Measurements from ENCODE around the gene FUCA2.
A peak's percentile ranks its signal among the peaks of the same experiment; 100 is the strongest.

FUCA2 gene, protein sequence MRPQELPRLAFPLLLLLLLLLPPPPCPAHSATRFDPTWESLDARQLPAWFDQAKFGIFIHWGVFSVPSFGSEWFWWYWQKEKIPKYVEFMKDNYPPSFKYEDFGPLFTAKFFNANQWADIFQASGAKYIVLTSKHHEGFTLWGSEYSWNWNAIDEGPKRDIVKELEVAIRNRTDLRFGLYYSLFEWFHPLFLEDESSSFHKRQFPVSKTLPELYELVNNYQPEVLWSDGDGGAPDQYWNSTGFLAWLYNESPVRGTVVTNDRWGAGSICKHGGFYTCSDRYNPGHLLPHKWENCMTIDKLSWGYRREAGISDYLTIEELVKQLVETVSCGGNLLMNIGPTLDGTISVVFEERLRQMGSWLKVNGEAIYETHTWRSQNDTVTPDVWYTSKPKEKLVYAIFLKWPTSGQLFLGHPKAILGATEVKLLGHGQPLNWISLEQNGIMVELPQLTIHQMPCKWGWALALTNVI

DNA sequence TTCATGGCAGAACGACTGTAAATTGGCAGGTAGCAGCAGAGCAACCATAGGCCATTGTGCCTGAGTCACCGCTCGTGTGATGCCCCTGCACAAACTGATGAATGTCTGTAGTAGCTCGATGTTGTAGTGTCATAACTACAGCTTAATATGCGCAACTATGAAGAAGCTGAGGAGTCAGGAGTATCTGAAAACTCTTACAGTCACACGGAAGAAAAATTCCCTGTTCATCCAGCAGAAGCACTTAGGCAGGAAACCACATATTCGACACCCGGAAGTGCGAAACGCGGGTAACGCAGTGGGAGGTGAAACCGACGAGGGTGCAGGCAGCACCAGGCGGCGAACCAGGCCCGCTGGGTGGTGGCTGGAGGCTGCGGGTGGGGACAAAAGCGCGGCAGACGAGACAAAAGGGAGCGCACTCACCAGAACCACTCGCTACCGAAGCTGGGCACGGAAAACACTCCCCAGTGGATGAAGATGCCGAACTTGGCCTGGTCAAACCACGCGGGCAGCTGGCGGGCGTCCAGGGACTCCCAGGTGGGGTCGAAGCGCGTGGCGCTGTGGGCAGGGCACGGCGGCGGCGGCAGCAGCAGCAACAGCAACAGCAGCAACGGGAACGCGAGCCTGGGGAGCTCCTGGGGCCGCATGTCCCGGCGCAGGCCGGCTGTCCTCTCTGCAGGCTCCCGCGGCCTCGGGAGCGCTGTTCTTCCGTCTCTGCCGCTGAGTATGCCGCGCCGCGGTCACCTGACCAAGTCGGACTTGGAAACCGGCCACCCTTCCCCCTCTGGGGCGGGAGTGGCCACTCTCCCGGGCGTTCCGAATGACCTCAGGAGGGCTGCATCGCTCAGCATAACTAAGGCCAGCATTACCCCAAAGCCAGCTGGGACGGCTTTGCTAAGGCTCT, at the start of gene FUCA2:
FUCA2 (minus strand) TSS at position 730 of the 901 bp plus-strand sequence; CDS start at position 644, 86 bp downstream.
- Histone ChIP-seq H3K9ac (peak within 1 kb of the TSS; percentile 47), H3K27me3 (ENCODE audit: control insufficient read depth, insufficient read depth, low read length) (no peaks in the 10 kb centered on the region)
- TF ChIP-seq, protein P1, sequence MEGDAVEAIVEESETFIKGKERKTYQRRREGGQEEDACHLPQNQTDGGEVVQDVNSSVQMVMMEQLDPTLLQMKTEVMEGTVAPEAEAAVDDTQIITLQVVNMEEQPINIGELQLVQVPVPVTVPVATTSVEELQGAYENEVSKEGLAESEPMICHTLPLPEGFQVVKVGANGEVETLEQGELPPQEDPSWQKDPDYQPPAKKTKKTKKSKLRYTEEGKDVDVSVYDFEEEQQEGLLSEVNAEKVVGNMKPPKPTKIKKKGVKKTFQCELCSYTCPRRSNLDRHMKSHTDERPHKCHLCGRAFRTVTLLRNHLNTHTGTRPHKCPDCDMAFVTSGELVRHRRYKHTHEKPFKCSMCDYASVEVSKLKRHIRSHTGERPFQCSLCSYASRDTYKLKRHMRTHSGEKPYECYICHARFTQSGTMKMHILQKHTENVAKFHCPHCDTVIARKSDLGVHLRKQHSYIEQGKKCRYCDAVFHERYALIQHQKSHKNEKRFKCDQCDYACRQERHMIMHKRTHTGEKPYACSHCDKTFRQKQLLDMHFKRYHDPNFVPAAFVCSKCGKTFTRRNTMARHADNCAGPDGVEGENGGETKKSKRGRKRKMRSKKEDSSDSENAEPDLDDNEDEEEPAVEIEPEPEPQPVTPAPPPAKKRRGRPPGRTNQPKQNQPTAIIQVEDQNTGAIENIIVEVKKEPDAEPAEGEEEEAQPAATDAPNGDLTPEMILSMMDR (IDR thresholded peaks at IDR 0.05), result peak; percentile 16

DNA sequence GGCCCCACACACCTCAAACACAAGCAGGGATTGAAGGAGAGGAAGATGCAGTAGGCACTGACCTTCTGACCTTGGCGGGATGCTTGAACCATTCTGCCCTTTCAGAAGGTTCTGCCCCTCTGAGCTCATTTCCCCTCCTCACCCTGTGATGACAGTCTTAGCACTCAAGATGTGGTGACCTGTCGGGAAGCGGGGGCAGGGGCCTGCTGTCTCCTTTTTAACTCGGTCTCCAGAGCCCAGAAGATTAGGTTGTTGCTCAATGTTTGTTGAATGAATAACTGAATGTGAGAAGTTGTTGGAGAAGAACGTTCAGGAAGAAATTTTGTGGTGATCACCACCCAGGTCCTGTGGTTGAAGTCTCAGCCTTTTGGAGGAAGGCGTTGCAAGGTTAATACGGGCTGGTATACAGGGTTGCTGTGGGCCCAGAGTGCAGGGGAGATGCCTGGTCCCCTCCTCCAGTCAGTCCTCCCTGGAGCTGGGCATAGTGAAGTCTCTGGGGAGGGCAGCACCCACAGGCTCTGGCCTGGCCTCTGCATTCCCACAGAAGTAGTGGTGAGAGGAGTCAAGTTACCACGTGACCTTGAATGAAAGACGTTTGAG, 49.7 kb upstream of the FUCA2 start:
- H3K27ac ChIP-seq, result no peak overlapping the region
- H3K9ac ChIP-seq, result no peak overlapping the region
- no peak overlapping the region for H3K4me3 ChIP-seq (ENCODE audit: low read depth, low read length)
- H3K79me2 ChIP-seq, result peaks cover 60% of the 10 kb centered on the region
- no peak overlapping the region for H3K4me2 ChIP-seq (ENCODE audit: low read length)
- no peaks in the 10 kb centered on the region for H3K9me3 ChIP-seq (ENCODE audit: control insufficient read depth, low read length)
- no peak overlapping the region for H2AFZ ChIP-seq
- no peaks in the 10 kb centered on the region for H3K36me3 ChIP-seq (ENCODE audit: control insufficient read depth, insufficient read depth, low read length)
- peaks cover 24% of the 10 kb centered on the region for H3K4me1 ChIP-seq
- TF ChIP-seq, protein P1 (IDR thresholded peaks at IDR 0.05), result no peak
- no peaks in the 10 kb centered on the region for H3K27me3 ChIP-seq (ENCODE audit: control insufficient read depth, insufficient read depth, low read length)

More for the DNA sequence above, at the start of gene FUCA2:
- Histone ChIP-seq H2AFZ (peak within 1 kb of the TSS; percentile 87), H3K79me2 (peaks cover 19% of the 10 kb centered on the region), H3K4me2 (ENCODE audit: low read length) (peak within 1 kb of the TSS; percentile 85), H3K36me3 (ENCODE audit: control insufficient read depth, insufficient read depth, low read length) (no peaks in the 10 kb centered on the region), H3K27ac (peak within 1 kb of the TSS; percentile 99), H3K9me3 (ENCODE audit: control insufficient read depth, low read length) (no peaks in the 10 kb centered on the region), H3K4me3 (ENCODE audit: low read depth, low read length) (peak within 1 kb of the TSS; percentile 79), H3K4me1 (peaks cover 43% of the 10 kb centered on the region)

DNA sequence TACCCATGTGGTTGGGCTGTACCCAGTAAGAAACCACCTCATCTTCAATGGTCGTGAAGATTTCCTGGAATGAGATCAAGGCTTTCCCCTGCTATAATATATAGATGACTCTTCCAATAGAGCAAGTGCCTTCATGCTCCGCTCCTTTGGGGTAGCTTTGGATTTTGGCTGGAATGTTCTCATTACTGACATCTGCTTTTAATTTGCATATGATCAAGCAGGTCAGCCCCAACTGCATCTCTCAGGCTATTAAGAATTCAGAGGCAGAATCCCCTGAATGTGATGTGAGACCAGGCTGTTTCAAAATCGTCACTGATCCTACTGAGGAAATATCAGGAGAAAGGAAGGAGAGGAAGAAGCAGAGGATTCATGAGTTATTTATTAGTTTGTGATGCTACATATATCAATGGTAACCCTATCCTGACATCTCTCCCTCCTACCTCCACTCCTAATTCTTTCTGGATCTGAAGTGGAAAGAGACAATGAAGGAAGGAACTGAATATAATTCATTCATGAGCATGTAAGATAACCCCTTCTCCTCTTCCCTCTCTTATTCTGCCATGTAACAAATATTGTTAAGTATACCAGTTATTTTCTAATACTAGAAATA, 47.6 kb upstream of the FUCA2 start:
- H3K79me2 ChIP-seq, result peaks cover 49% of the 10 kb centered on the region
- no peaks in the 10 kb centered on the region for H3K9me3 ChIP-seq (ENCODE audit: control insufficient read depth, low read length)
- H3K4me3 ChIP-seq (ENCODE audit: low read depth, low read length), result no peak overlapping the region
- no peak overlapping the region for H2AFZ ChIP-seq
- H3K9ac ChIP-seq, result no peak overlapping the region
- H3K27ac ChIP-seq, result no peak overlapping the region
- no peaks in the 10 kb centered on the region for H3K36me3 ChIP-seq (ENCODE audit: control insufficient read depth, insufficient read depth, low read length)
- no peaks in the 10 kb centered on the region for H3K27me3 ChIP-seq (ENCODE audit: control insufficient read depth, insufficient read depth, low read length)
- TF ChIP-seq, protein P1 (IDR thresholded peaks at IDR 0.05), result no peak
- peaks cover 22% of the 10 kb centered on the region for H3K4me1 ChIP-seq
- H3K4me2 ChIP-seq (ENCODE audit: low read length), result no peak overlapping the region

DNA sequence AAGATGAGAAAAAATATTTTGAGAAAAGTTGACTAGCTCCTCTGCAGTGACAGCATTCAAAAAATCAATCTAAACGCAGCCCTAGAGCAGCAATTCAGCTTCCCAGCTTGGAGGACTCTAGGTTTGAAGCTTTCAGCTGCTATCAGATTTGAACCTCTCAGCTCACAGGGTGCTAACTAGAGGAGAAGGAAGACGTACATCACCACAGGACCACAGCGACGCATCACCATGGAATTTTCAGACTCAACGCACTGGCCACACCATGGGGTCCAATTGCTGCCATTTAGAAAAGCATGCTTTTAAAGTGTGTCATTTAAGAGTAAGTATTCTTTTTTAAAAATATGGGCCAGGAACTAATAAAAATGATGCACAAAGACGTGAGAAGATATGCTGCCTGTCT, 45.0 kb upstream of the FUCA2 start:
- Histone ChIP-seq H3K4me1 (peaks cover 33% of the 10 kb centered on the region), H3K79me2 (peaks cover 52% of the 10 kb centered on the region), H3K9ac (no peak overlapping the region), H3K4me2 (ENCODE audit: low read length) (no peak overlapping the region), H3K36me3 (ENCODE audit: control insufficient read depth, insufficient read depth, low read length) (no peaks in the 10 kb centered on the region), H3K9me3 (ENCODE audit: control insufficient read depth, low read length) (no peaks in the 10 kb centered on the region), H3K27ac (peak overlapping the region; percentile 93), H3K4me3 (ENCODE audit: low read depth, low read length) (no peak overlapping the region), H2AFZ (no peak overlapping the region), H3K27me3 (ENCODE audit: control insufficient read depth, insufficient read depth, low read length) (no peaks in the 10 kb centered on the region)
- TF ChIP-seq, protein P1 (IDR thresholded peaks at IDR 0.05), result no peak
